SJSA1 (cell line): Measurements from ENCODE around the gene SLC6A19. TPM values are rescaled to one million over a fixed set of nuclear protein-coding genes. Genes with fewer than 3 reads are reported as not detected.

Experiments
- DNase-seq, 2 experiments: peaks; one replicate each; pipeline ENCODE4 v3.0.0-alpha.2; 2015 to 2020; ENCODE audit warnings: low spot score in 2 of 2, low read depth in 1 of 2
- H3K27ac ChIP-seq: fragments of 250-450 bp; sonication (Bioruptor Pico); 2 replicates; pipeline ENCODE4 v1.5.1; 2020; ENCODE audit warnings: mild to moderate bottlenecking, moderate library complexity
- H3K27me3 ChIP-seq: fragments of 250-450 bp; sonication (Bioruptor Pico); replicated peaks from 2 replicates; pipeline ENCODE4 v1.5.1; 2020; ENCODE audit warnings: mild to moderate bottlenecking, moderate library complexity
- H3K36me3 ChIP-seq: fragments of 250-450 bp; sonication (Bioruptor Pico); 2 replicates; pipeline ENCODE4 v1.5.1; 2020; ENCODE audit warnings: mild to moderate bottlenecking
- H3K4me1 ChIP-seq: fragments of 250-450 bp; sonication (Bioruptor Pico); replicated peaks from 2 replicates; pipeline ENCODE4 v1.6.1; 2021; ENCODE audit warnings: mild to moderate bottlenecking
- H3K4me3 ChIP-seq: fragments of 250-450 bp; sonication (Bioruptor Pico); 2 replicates; pipeline ENCODE4 v1.5.1; 2020; ENCODE audit warnings: mild to moderate bottlenecking
- H3K9me3 ChIP-seq: fragments of 250-450 bp; sonication (Bioruptor Pico); replicated peaks from 2 replicates; pipeline ENCODE4 v1.5.1; 2020; ENCODE audit warnings: mild to moderate bottlenecking
- total RNA-seq: library from RNA; depleted of rRNA; stranded (reverse); fragments of >200 nt; shearing (Covaris generic); gene quantifications from 2 replicates; pipeline ENCODE4 v1.2.3, GENCODE V29; 2014

The SLC6A19 gene
- total RNA-seq, 1 experiment from 2014 or later = 0.03 TPM

GRCh38 chr5:1186351-1187233, 14.8 kb upstream of the SLC6A19 start:
- Histone ChIP-seq H3K27ac (no peak overlapping the region), H3K4me1 (no peaks in the 10 kb centered on the region), H3K4me3 (no peak overlapping the region), H3K36me3 (no peaks in the 10 kb centered on the region), H3K27me3 (peaks cover 82% of the 10 kb centered on the region), H3K9me3 (no peaks in the 10 kb centered on the region)
- DNase-seq = no peak

GRCh38 chr5:1187234-1187949, 14.0 kb upstream of the SLC6A19 start:
- no peak overlapping the region for H3K27ac ChIP-seq
- DNase-seq = no peak
- no peaks in the 10 kb centered on the region for H3K4me1 ChIP-seq
- no peaks in the 10 kb centered on the region for H3K9me3 ChIP-seq
- H3K36me3 ChIP-seq = no peaks in the 10 kb centered on the region
- H3K27me3 ChIP-seq = peaks cover 74% of the 10 kb centered on the region
- H3K4me3 ChIP-seq = no peak overlapping the region

- Histone ChIP-seq H3K9me3 (no peaks in the 10 kb centered on the region), H3K27ac (no peak overlapping the region), H3K36me3 (no peaks in the 10 kb centered on the region), H3K4me3 (no peak overlapping the region), H3K27me3 (peaks cover 69% of the 10 kb centered on the region), H3K4me1 (no peaks in the 10 kb centered on the region)
- DNase-seq = no peak
Measured at GRCh38 chr5:1187950-1188334, 13.5 kb upstream of the SLC6A19 start.

GRCh38 chr5:1188464-1188863, 12.9 kb upstream of the SLC6A19 start:
- Histone ChIP-seq H3K4me1 (no peaks in the 10 kb centered on the region), H3K27ac (no peak overlapping the region), H3K36me3 (no peaks in the 10 kb centered on the region), H3K9me3 (no peaks in the 10 kb centered on the region), H3K4me3 (no peak overlapping the region), H3K27me3 (peaks cover 69% of the 10 kb centered on the region)
- no peak for DNase-seq

- Histone ChIP-seq H3K27me3 (peaks cover 62% of the 10 kb centered on the region), H3K4me3 (no peak overlapping the region), H3K9me3 (no peaks in the 10 kb centered on the region; the same call in 1 of the 2 replicates), H3K4me1 (no peaks in the 10 kb centered on the region), H3K27ac (no peak overlapping the region), H3K36me3 (no peaks in the 10 kb centered on the region)
- DNase-seq = no peak
Measured at GRCh38 chr5:1189269-1189668, 12.1 kb upstream of the SLC6A19 start.

- Histone ChIP-seq H3K27ac (no peak overlapping the region), H3K9me3 (no peaks in the 10 kb centered on the region; the same call in 1 of the 2 replicates), H3K4me1 (no peaks in the 10 kb centered on the region), H3K27me3 (peaks cover 64% of the 10 kb centered on the region), H3K4me3 (no peak overlapping the region), H3K36me3 (no peaks in the 10 kb centered on the region)
- DNase-seq = no peak
Measured at GRCh38 chr5:1190278-1190677, 11.1 kb upstream of the SLC6A19 start.

- H3K4me1 ChIP-seq = no peaks in the 10 kb centered on the region
- no peaks in the 10 kb centered on the region; the same call in 1 of the 2 replicates for H3K9me3 ChIP-seq
- no peak for DNase-seq
- H3K27me3 ChIP-seq = peaks cover 61% of the 10 kb centered on the region
- H3K27ac ChIP-seq = no peak overlapping the region
- H3K36me3 ChIP-seq = no peaks in the 10 kb centered on the region
- H3K4me3 ChIP-seq = no peak overlapping the region
Measured at GRCh38 chr5:1190837-1191239, 10.6 kb upstream of the SLC6A19 start.

GRCh38 chr5:1192971-1193590, 8.3 kb upstream of the SLC6A19 start:
- Histone ChIP-seq H3K27ac (no peak overlapping the region), H3K27me3 (peaks cover 54% of the 10 kb centered on the region)
- DNase-seq = no peak

GRCh38 chr5:1193591-1193985, 7.8 kb upstream of the SLC6A19 start:
- H3K4me3 ChIP-seq = no peak overlapping the region
- peaks cover 3% of the 10 kb centered on the region; the same call in 1 of the 2 replicates for H3K9me3 ChIP-seq
- H3K36me3 ChIP-seq = no peaks in the 10 kb centered on the region
- no peak for DNase-seq
- peaks cover 54% of the 10 kb centered on the region for H3K27me3 ChIP-seq
- H3K27ac ChIP-seq = no peak overlapping the region
- no peaks in the 10 kb centered on the region for H3K4me1 ChIP-seq

More at GRCh38 chr5:1192971-1193590, 8.3 kb upstream of the SLC6A19 start:
- Histone ChIP-seq H3K9me3 (peaks cover 3% of the 10 kb centered on the region; the same call in 1 of the 2 replicates), H3K4me1 (no peaks in the 10 kb centered on the region), H3K36me3 (no peaks in the 10 kb centered on the region), H3K4me3 (no peak overlapping the region)

GRCh38 chr5:1194378-1194777, 7.0 kb upstream of the SLC6A19 start:
- no peak for DNase-seq
- Histone ChIP-seq H3K36me3 (no peaks in the 10 kb centered on the region), H3K4me1 (no peaks in the 10 kb centered on the region), H3K27ac (no peak overlapping the region), H3K27me3 (peaks cover 56% of the 10 kb centered on the region), H3K4me3 (no peak overlapping the region), H3K9me3 (peaks cover 3% of the 10 kb centered on the region; the same call in 1 of the 2 replicates)

GRCh38 chr5:1195439-1195838, 6.0 kb upstream of the SLC6A19 start:
- DNase-seq = no peak
- H3K4me1 ChIP-seq = no peaks in the 10 kb centered on the region
- peaks cover 56% of the 10 kb centered on the region for H3K27me3 ChIP-seq
- H3K4me3 ChIP-seq = no peak overlapping the region
- H3K36me3 ChIP-seq = no peaks in the 10 kb centered on the region
- H3K27ac ChIP-seq = no peak overlapping the region
- peaks cover 3% of the 10 kb centered on the region; the same call in 1 of the 2 replicates for H3K9me3 ChIP-seq

GRCh38 chr5:1195916-1196315, 5.5 kb upstream of the SLC6A19 start:
- Histone ChIP-seq H3K27ac (no peak overlapping the region), H3K36me3 (no peaks in the 10 kb centered on the region), H3K9me3 (peaks cover 3% of the 10 kb centered on the region; the same call in 1 of the 2 replicates), H3K4me3 (no peak overlapping the region), H3K4me1 (no peaks in the 10 kb centered on the region), H3K27me3 (peaks cover 56% of the 10 kb centered on the region)
- DNase-seq = no peak

- peaks cover 3% of the 10 kb centered on the region; the same call in 1 of the 2 replicates for H3K9me3 ChIP-seq
- no peak for DNase-seq
- H3K27me3 ChIP-seq = peaks cover 62% of the 10 kb centered on the region
- H3K4me3 ChIP-seq = no peak overlapping the region
- H3K27ac ChIP-seq = no peak overlapping the region
- H3K36me3 ChIP-seq = no peaks in the 10 kb centered on the region
- H3K4me1 ChIP-seq = no peaks in the 10 kb centered on the region
Measured at GRCh38 chr5:1196562-1196961, 4.8 kb upstream of the SLC6A19 start.
